CMK (cell line): Measurements from ENCODE around the gene ATXN3.
A peak's percentile ranks its signal among the peaks of the same experiment; 100 is the strongest.

Source experiments
- DNase-seq: peaks from one replicate; pipeline ENCODE4 v3.0.0-alpha.2; 2010; ENCODE audit warnings: low read depth

ATXN3 gene

GRCh38 chr14:92106143-92106926, at the start of gene ATXN3:
TSS of gene ATXN3 (minus strand) at chr14:92106582. CDS start at chr14:92106552, 30 bp downstream.
- DNase-seq: peak; percentile 90

GRCh38 chr14:92154283-92154942, 48.0 kb upstream of the ATXN3 start:
- no peak for DNase-seq

DNA sequence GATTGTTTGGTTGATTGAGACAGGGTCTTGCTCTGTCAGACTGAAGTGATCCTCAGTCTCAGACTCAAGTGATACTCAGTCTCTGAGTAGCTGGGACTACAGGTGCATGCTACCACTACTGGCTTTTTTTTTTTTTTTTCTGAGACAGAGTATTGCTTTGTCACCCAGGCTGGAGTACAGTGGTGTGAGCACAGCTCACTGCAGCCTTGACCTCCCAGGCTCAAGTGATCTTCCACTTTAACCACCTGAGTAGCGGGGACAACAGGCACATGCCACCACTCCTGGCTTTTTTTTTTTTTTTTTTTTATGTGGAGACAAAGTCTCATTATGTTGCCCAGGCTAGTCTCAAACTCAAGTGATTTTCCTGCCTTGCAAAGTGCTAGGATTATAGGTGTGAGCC, 47.2 kb upstream of the ATXN3 start:
- no peak for DNase-seq

- DNase-seq: no peak
Measured at GRCh38 chr14:92144708-92145107, 38.3 kb upstream of the ATXN3 start.

DNA sequence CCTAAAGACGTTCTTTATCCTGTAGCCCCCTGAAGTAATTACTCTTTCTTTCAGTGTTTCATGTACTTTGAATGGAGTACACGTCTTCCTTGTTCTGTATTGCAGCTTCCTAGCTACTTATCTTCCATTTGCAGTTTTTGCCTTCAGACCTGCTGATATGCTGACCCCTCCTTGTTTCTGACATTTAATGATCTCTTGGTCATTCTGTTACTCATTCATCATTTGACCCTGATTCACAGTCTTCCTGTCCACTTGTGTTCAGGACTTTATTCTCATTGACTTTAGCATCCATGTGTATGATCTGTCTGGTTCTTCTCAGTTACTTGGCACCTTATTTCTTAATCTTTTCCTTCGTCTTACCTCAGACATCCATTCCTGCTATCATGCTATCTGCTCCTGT, 37.6 kb upstream of the ATXN3 start:
- no peak for DNase-seq

- DNase-seq: no peak
Measured at GRCh38 chr14:92143309-92143708, 36.9 kb upstream of the ATXN3 start.

GRCh38 chr14:92135269-92135668, 28.9 kb upstream of the ATXN3 start:
- DNase-seq: no peak

- no peak for DNase-seq
Measured at GRCh38 chr14:92134456-92134855, 28.1 kb upstream of the ATXN3 start.

GRCh38 chr14:92122761-92123160, 16.4 kb upstream of the ATXN3 start:
- DNase-seq: no peak

DNA sequence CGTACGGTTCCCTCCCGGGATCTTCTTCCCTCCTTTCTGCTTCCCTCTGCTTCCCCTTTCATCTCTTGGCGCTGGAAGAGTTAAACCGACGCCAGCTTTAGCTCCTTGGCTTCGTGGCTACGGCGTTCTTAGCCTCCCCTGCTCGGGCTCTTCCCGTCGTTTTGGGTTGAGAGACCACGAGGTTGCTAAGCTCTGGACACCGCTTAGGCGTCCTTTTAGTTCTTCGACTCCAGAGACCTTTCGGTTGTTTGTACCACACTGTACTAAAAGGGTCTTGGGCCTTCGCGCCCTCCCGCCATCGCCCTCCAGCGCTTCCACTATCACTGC, 15.9 kb upstream of the ATXN3 start:
- DNase-seq: no peak

DNA sequence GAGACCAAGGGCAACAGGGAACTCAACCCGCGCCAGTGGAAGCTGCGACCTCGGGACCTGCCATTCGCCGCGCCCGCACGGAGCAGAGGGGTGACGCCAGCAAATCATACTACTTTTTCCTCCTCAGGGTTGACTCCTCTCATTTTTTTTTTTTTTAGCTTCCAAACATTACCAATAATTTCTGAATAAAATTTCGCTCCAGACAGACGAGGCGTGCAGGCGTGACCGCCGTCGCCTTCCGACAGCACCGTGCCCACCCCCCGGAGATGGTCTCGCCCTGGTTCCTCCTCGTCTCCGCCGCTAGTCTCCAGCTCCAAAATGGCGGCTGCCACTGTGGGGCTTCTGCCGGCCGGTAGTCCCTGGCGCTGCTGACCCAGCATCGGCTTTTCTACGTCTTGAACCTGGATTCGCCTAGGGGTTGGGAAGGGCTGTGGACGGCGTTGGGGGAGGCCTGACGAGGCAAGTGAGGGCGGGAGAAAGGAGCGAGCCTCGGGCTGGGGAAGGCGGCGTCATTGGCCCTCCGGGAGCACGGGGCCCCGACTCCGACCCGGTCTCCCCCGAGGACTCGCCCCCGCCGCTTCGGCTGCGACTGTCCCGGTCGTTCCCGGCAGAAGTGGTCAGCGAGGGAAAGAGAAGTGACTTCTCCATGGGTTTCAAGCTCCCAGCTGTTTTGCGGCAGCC, 15.4 kb upstream of the ATXN3 start, which contains the start of the genes CPSF2 and NDUFB1:
Gene CPSF2, plus strand, starts transcription at position 300 of the 681 bp plus-strand sequence. CDS start 9,016 bp downstream, outside the sequence.
Gene NDUFB1, minus strand, starts transcription at position 37 of the 681 bp plus-strand sequence. CDS start 4,069 bp downstream, outside the sequence.
- peak; percentile 48 for DNase-seq

DNA sequence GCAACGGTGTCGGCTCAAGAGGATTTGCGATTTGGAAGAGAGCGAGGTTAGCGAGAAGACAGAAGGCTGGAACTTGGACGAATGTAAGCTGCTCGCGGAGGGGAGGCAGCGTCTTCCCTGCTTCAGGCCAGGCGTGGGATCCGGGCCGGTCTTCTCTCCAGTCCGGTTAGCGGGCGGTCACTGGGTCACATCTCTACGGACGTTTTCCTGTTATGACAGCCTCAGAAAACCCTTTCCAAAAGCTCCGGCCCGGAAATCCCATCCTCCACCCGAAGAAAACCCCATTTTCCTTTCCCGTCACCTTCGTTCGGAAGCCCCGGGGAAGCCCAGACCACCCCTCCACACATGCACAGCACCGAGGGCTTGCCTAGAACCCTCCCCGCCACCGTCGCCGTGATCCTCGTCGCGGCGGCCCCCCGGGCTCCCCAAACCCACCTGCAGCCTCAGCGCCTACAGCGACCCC, 14.9 kb upstream of the ATXN3 start:
- no peak for DNase-seq

DNA sequence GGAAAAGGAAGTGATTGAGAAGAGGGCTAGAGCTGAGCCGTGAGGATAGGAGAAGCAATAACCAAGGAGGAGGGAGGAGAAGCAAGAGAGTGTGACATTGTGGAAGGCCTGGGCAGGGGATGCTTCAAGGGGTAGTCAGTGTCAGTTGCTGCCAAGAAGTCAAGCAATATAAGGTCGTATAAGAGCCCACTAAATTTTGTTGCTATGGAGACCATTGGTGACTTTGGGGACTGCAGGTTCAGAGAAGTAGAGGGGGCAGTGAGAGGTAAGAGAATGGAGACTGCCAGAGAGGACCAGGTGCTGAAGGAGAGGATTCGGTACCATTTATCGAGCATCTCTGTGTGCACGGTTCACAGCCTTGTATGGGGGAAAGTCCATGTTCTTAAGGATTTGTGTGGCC, 3.1 kb upstream of the ATXN3 start:
- no peak for DNase-seq

DNA sequence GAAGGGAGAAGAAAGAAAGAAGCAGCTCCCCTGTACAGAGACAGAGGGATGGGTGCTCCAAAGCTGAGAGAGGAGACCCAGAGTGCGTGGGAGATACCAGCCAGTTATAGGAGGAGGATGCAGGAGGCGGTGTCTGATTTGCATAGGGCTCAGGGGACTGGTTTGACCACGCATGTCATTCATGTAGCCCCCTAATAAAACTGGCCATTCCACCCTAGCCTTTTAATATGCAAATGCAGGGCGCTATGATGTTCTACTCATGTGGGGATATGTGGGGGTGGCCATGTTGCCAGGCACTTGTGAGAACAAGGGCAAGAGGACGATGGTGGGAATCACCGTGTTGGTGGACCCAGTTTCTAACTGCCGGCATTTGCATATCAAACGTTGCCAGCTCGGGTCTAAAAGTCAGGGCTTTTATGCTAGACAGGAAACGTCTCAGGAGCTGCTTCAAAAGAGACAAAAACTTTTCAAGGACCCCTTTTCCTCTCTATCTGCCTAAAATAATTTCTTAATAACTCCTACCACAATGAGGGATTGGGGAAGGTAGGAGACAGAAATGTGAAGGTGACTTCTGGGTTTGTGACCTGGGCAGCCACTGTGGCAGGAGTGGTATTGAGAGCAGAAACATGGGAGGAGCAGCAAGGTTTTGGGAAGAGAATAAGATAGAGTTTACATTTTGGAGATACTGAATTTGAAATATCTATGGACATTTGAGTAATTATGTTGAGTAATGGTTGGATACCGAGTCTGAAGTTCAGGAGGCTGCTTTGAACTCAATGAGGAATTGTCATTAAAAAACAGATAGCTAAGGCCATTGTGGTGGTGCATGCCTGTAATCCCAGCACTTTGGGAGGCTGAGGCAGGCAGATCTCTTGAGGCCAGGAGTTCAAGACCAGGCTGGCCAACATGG, 2.2 kb upstream of the ATXN3 start:
- DNase-seq: no peak

- DNase-seq: no peak
Measured at GRCh38 chr14:92105893-92106142, 564 bp downstream of the ATXN3 start.

DNA sequence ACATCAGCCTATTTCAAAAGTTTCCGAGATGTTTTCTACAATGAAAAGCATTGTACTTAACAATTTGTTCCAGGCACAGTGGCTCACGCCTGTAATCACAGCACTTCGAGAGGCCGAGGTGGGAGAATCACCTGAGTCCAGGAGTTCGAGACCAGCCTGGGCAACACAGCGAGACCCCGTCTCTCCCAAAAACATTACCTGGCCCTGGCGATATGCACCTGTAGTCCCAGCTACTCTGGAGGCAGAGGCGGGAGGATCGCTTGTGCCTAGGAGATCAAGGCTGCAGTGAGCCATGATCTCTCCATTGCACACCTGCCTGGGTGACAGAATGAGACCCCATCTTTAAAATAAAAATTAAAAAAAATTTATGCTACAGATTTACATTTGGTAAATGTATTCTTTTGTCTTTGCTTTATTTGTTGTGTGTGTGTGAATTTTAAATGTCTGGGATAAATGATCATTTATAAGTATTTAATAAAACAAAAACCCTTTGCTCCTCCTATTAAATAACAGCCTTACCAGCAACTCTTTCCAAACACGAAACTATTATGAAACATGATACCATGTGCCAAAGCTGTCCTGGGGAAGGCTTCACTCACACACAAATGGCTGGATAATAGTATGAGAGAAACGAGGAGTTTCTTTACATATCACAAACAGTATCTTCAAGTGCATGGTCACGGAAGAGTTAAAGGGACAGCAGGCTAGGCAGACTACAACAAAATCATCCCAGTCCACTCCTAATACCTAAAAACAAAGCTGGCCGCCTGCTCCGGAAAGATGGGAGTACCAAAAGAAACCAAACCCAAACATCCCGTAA, 1.1 kb downstream of the ATXN3 start:
- DNase-seq: no peak

- DNase-seq: no peak
Measured at GRCh38 chr14:92103363-92103989, 2.9 kb downstream of the ATXN3 start.

GRCh38 chr14:92099802-92100201, 6.6 kb downstream of the ATXN3 start:
- DNase-seq: no peak

DNA sequence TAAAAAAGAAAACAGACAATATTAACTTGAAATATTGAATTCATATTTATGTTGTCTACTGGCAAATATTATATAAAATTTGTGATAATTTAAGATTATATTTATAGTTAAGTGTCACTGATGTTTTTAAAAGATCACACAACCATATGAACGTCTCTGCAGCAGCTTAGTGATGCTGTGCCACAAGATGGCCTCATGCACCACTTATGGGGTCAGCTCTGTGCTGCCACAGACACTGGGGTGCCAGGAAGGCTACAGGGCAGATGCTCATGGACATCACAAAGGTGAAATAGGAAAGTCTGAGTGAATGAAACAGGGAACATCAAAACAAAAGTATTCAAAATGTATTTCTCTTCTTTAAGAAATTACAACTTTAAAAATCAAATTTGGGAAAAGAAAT, 13.1 kb downstream of the ATXN3 start:
- DNase-seq: no peak

- DNase-seq: no peak
Measured at GRCh38 chr14:92088494-92088893, 17.9 kb downstream of the ATXN3 start.

GRCh38 chr14:92074555-92074954, 31.8 kb downstream of the ATXN3 start:
- no peak for DNase-seq
